SK-N-MC (cell line): ENCODE data around the gene PFKP.

ENCODE experiments used
- DNase-seq: peaks from one replicate; pipeline ENCODE4 v3.0.0-alpha.2; 2011; ENCODE audit warnings: low read depth, low spot score
- H3K27ac ChIP-seq: fragments of 200-600 bp; sonication (generic); 2 replicates; pipeline ENCODE4 v1.5.1; 2016; ENCODE audit warnings: mixed run types
- H3K36me3 ChIP-seq: fragments of 200-600 bp; sonication (generic); 2 replicates; pipeline ENCODE4 v1.6.1; 2017; ENCODE audit warnings: antibody characterized with exemption, low read length, mixed read lengths; ENCODE audit not compliant: insufficient read depth
- H3K4me3 ChIP-seq: fragments of 200-600 bp; sonication (generic); 2 replicates; pipeline ENCODE4 v1.5.1; 2016
- H3K9ac ChIP-seq: fragments of 200-600 bp; sonication (generic); 2 replicates; pipeline ENCODE4 v1.8.0; 2017; ENCODE audit warnings: mixed run types, mixed read lengths; ENCODE audit not compliant: insufficient read length
- H3K9me3 ChIP-seq: fragments of 200-600 bp; sonication (generic); 2 replicates; pipeline ENCODE4 v1.6.1; 2017; ENCODE audit warnings: low read depth, mild to moderate bottlenecking, antibody characterized with exemption, low read length, moderate library complexity, mixed read lengths
- EZH2 ChIP-seq: fragments of 200-600 bp; sonication (generic); IDR thresholded peaks from one replicate; pipeline ENCODE4 v1.6.1; 2017; ENCODE audit warnings: antibody characterized with exemption
- FOXP2 ChIP-seq: optimal IDR thresholded peaks from 2 replicates; pipeline ENCODE3; 2011; ENCODE audit warnings: mild to moderate bottlenecking, moderate library complexity; ENCODE audit not compliant: insufficient read depth; ENCODE audit errors: extremely low read length, control extremely low read depth
- POLR2AphosphoS5 ChIP-seq: IDR thresholded peaks from 2 replicates; pipeline ENCODE4 v1.6.1; 2012; ENCODE audit warnings: mild to moderate bottlenecking, low read depth, low read length, borderline replicate concordance

The PFKP gene

GRCh38 chr10:3067118-3067858, at the start of gene PFKP:
Gene PFKP (plus strand): TSS chr10:3067548. CDS start chr10:3067596, 48 bp downstream.
- H3K27ac ChIP-seq: peak within 1 kb of the TSS; percentile 42; the same call in 1 of the 2 replicates

DNA sequence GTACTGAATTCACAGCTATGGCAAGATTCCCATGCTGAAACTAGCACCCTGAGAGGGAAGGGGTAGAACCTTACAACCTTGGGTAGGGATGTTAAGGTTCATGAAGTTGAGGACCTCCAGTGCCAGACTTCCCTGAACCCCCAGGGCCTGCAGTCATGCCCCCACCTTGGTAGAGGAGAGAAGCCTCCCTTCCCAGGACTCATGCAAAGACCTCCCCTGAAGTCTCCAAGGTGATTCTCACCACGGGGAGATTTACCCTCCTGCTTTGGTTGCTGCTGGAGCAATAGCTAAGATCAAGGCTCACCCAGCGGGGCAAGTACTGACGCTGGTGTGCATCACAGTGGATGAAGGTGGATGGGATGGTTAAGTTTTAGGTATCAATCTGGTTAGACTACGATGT, 49.1 kb upstream of the PFKP start:
- Histone ChIP-seq H3K36me3 (no peaks in the 10 kb centered on the region), H3K4me3 (no peak overlapping the region), H3K9me3 (no peaks in the 10 kb centered on the region), H3K27ac (no peak overlapping the region), H3K9ac (no peak overlapping the region)
- DNase-seq: no peak
- TF ChIP-seq POLR2AphosphoS5 (no peak), FOXP2 (no peak), EZH2 (no peak)

More at GRCh38 chr10:3067118-3067858, at the start of gene PFKP:
- TF ChIP-seq FOXP2: no peak
- TF ChIP-seq POLR2AphosphoS5: peak; percentile 75; the same call in 1 of the 2 replicates
- TF ChIP-seq EZH2: no peak
- Histone ChIP-seq H3K4me3 (peak within 1 kb of the TSS; percentile 82), H3K9me3 (no peaks in the 10 kb centered on the region), H3K36me3 (peaks cover 26% of the 10 kb centered on the region), H3K9ac (peak within 1 kb of the TSS; percentile 81)
- DNase-seq: no peak

- no peak overlapping the region for H3K4me3 ChIP-seq
- no peaks in the 10 kb centered on the region for H3K9me3 ChIP-seq
- H3K27ac ChIP-seq: no peak overlapping the region
- no peak for DNase-seq
- no peak for TF ChIP-seq POLR2AphosphoS5
- TF ChIP-seq FOXP2: no peak
- no peak for TF ChIP-seq EZH2
- no peaks in the 10 kb centered on the region for H3K36me3 ChIP-seq
- no peak overlapping the region for H3K9ac ChIP-seq
These were observed 47.0 kb upstream of the PFKP start for GRCh38 chr10:3020311-3020710.

DNA sequence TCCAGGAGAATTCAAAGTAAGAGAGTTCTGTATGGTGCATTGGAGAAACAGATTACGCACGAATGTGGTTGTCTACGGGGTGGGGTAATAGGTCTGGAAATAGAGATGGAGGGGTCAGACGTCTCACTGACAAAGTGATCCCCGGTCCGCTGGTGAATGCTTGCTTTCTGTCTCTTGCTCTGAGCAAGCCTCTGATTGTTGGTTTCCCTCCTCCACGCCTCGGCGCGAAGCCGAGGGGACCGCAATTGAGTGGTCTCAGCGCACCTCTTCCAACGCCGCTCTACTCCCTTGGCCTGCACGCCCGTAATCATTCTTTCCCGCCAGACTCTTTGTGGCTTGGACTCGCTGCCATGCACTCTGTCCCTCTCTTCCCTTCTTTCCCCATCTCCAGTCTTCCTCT, 46.5 kb upstream of the PFKP start:
- TF ChIP-seq EZH2 (no peak), POLR2AphosphoS5 (no peak), FOXP2 (no peak)
- no peak overlapping the region for H3K27ac ChIP-seq
- no peak overlapping the region for H3K4me3 ChIP-seq
- no peaks in the 10 kb centered on the region for H3K36me3 ChIP-seq
- DNase-seq: no peak
- H3K9ac ChIP-seq: no peak overlapping the region
- no peaks in the 10 kb centered on the region for H3K9me3 ChIP-seq

- no peak overlapping the region for H3K27ac ChIP-seq
- no peak overlapping the region for H3K9ac ChIP-seq
- no peak for DNase-seq
- no peak for TF ChIP-seq FOXP2
- no peak for TF ChIP-seq EZH2
- TF ChIP-seq POLR2AphosphoS5: no peak
- H3K36me3 ChIP-seq: no peaks in the 10 kb centered on the region
- no peak overlapping the region for H3K4me3 ChIP-seq
- no peaks in the 10 kb centered on the region for H3K9me3 ChIP-seq
These were observed 45.3 kb upstream of the PFKP start for GRCh38 chr10:3022027-3022426.

DNA sequence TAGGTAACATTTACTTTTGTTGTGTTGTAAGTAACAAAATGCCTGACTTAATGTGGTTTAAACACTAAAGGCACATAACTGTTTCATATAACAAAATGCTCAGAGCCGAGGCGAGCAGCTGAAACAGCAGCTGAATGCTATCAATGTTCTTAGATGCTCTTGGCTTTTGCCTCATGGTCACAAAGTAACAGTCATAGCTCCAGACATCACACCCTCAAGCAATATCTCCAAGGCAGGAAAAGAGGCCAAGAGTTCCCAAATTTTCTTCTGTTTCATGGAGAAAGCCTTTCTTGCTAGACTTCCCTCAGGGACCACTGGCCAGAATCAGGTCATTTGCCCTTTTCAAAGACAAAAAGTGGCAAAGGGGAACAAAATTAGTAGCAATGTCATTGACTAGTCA, 43.5 kb upstream of the PFKP start:
- Histone ChIP-seq H3K9ac (no peak overlapping the region), H3K27ac (no peak overlapping the region), H3K9me3 (no peaks in the 10 kb centered on the region), H3K4me3 (no peak overlapping the region), H3K36me3 (no peaks in the 10 kb centered on the region)
- no peak for DNase-seq
- TF ChIP-seq EZH2 (no peak), POLR2AphosphoS5 (no peak), FOXP2 (no peak)

- Histone ChIP-seq H3K9me3 (no peaks in the 10 kb centered on the region), H3K4me3 (no peak overlapping the region), H3K9ac (no peak overlapping the region), H3K27ac (no peak overlapping the region), H3K36me3 (no peaks in the 10 kb centered on the region)
- DNase-seq: no peak
- TF ChIP-seq POLR2AphosphoS5 (no peak), FOXP2 (no peak), EZH2 (no peak)
These were observed 42.2 kb upstream of the PFKP start for GRCh38 chr10:3025026-3025683.

GRCh38 chr10:3027866-3028265, 39.5 kb upstream of the PFKP start:
- TF ChIP-seq POLR2AphosphoS5 (no peak), EZH2 (no peak), FOXP2 (no peak)
- Histone ChIP-seq H3K27ac (no peak overlapping the region), H3K9ac (no peak overlapping the region), H3K9me3 (no peaks in the 10 kb centered on the region), H3K4me3 (no peak overlapping the region), H3K36me3 (no peaks in the 10 kb centered on the region)
- DNase-seq: no peak

GRCh38 chr10:3028441-3028840, 38.9 kb upstream of the PFKP start:
- Histone ChIP-seq H3K4me3 (no peak overlapping the region), H3K9me3 (no peaks in the 10 kb centered on the region), H3K36me3 (no peaks in the 10 kb centered on the region), H3K9ac (no peak overlapping the region), H3K27ac (no peak overlapping the region)
- TF ChIP-seq EZH2: no peak
- no peak for TF ChIP-seq POLR2AphosphoS5
- no peak for TF ChIP-seq FOXP2
- DNase-seq: no peak
